HuH-7.5 (cell line): ENCODE data around the gene TSPAN6.

ENCODE experiments used
- DNase-seq: peaks from one replicate; pipeline ENCODE4 v3.0.0; 2011; ENCODE audit warnings: low spot score

The TSPAN6 gene

GRCh38 chrX:100647739-100648138 lies 11.1 kb upstream of the TSPAN6 start:
- DNase-seq: no peak

GRCh38 chrX:100647095-100647494 lies 10.5 kb upstream of the TSPAN6 start:
- DNase-seq: no peak

GRCh38 chrX:100645106-100645505 lies 8.5 kb upstream of the TSPAN6 start:
- no peak for DNase-seq

GRCh38 chrX:100643956-100644860 lies 7.6 kb upstream of the TSPAN6 start, which contains the start of gene SRPX2:
SRPX2 (plus strand) TSS chrX:100644199; CDS start chrX:100646323, 2,124 bp downstream.
- DNase-seq: no peak

- no peak for DNase-seq
These were observed 6.6 kb upstream of the TSPAN6 start for GRCh38 chrX:100643212-100643611.

GRCh38 chrX:100642290-100642689 lies 5.7 kb upstream of the TSPAN6 start:
- DNase-seq: no peak

- DNase-seq: no peak
These were observed 651 bp downstream of the TSPAN6 start for GRCh38 chrX:100635989-100636320.

GRCh38 chrX:100635040-100635439 lies 1.6 kb downstream of the TSPAN6 start:
- no peak for DNase-seq

- no peak for DNase-seq
These were observed 10.6 kb downstream of the TSPAN6 start for GRCh38 chrX:100625985-100626491.

- no peak for DNase-seq
These were observed 13.6 kb downstream of the TSPAN6 start for GRCh38 chrX:100623001-100623400.

GRCh38 chrX:100615005-100615404 lies 21.6 kb downstream of the TSPAN6 start:
- peak; percentile 10 for DNase-seq

GRCh38 chrX:100611951-100612350 lies 24.7 kb downstream of the TSPAN6 start:
- DNase-seq: no peak

GRCh38 chrX:100609591-100609990 lies 27.0 kb downstream of the TSPAN6 start:
- DNase-seq: no peak

- DNase-seq: no peak
These were observed 29.9 kb downstream of the TSPAN6 start for GRCh38 chrX:100606753-100607152.

- no peak for DNase-seq
These were observed 35.8 kb downstream of the TSPAN6 start for GRCh38 chrX:100600758-100601157.

GRCh38 chrX:100600340-100600739 lies 36.3 kb downstream of the TSPAN6 start:
- no peak for DNase-seq

GRCh38 chrX:100599456-100599855 lies 37.1 kb downstream of the TSPAN6 start:
- no peak for DNase-seq

GRCh38 chrX:100596601-100597000 lies 40.0 kb downstream of the TSPAN6 start:
- no peak for DNase-seq

- no peak for DNase-seq
These were observed 43.0 kb downstream of the TSPAN6 start for GRCh38 chrX:100593581-100593980.

GRCh38 chrX:100593126-100593525 lies 43.5 kb downstream of the TSPAN6 start:
- no peak for DNase-seq

GRCh38 chrX:100591256-100592051 lies 45.2 kb downstream of the TSPAN6 start:
- DNase-seq: no peak

GRCh38 chrX:100587861-100588260 lies 48.7 kb downstream of the TSPAN6 start:
- no peak for DNase-seq

- DNase-seq: no peak
These were observed 49.9 kb downstream of the TSPAN6 start for GRCh38 chrX:100586747-100587146.
